OCI-LY3 (cell line): ENCODE data around the gene IFNAR1.

Experiments used
- CTCF ChIP-seq: fragments of 200-600, 300-600 bp; sonication (generic); IDR thresholded peaks from 2 replicates; pipeline ENCODE4 v1.5.1; 2014; ENCODE audit warnings: antibody characterized with exemption, low read length, low read depth
- EZH2phosphoT487 ChIP-seq: fragments of 200-600 bp; shearing (Covaris generic); IDR thresholded peaks from 2 replicates; pipeline ENCODE4 v1.6.1; 2018; ENCODE audit warnings: antibody characterized with exemption, mixed run types, low read depth

- no peak for TF ChIP-seq CTCF
- TF ChIP-seq EZH2phosphoT487 = no peak
Observed at GRCh38 chr21:33402001-33402979, 77.5 kb downstream of the IFNAR1 start.
